ENCODE data around the gene CREBBP.

DNA sequence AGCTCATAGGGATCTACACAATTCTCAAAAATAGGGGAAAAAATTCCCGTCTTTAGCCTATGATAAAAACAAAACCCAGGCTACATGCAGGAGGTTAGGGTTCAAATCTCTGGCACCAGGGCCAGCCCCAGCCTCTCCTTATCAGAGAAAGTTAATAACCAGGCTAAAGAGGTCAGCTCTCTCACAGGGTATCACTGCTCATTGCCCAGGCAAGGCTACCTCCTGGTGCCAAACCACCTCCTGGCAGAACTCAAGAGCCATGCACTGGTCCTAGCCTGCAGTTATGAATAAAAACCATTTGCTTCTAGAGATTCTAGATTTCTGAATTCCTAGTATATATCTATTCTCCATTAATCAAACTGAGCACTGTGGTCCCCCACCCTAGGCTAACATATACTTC, 65.8 kb downstream of the CREBBP start:
- TF ChIP-seq, protein P1, sequence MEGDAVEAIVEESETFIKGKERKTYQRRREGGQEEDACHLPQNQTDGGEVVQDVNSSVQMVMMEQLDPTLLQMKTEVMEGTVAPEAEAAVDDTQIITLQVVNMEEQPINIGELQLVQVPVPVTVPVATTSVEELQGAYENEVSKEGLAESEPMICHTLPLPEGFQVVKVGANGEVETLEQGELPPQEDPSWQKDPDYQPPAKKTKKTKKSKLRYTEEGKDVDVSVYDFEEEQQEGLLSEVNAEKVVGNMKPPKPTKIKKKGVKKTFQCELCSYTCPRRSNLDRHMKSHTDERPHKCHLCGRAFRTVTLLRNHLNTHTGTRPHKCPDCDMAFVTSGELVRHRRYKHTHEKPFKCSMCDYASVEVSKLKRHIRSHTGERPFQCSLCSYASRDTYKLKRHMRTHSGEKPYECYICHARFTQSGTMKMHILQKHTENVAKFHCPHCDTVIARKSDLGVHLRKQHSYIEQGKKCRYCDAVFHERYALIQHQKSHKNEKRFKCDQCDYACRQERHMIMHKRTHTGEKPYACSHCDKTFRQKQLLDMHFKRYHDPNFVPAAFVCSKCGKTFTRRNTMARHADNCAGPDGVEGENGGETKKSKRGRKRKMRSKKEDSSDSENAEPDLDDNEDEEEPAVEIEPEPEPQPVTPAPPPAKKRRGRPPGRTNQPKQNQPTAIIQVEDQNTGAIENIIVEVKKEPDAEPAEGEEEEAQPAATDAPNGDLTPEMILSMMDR (IDR thresholded peaks at IDR 0.05) = no peak
- TF ChIP-seq POLR2A (IDR thresholded peaks at IDR 0.05) = no peak
- TF ChIP-seq EP300 (IDR thresholded peaks at IDR 0.05) = no peak
- no peak for TF ChIP-seq POLR2AphosphoS5 (IDR thresholded peaks at IDR 0.05)

Data from upper lobe of left lung (tissue), 4 donors.